Neural cell (in vitro differentiated cells): ENCODE measurements around the gene KCNH2. TPM values are rescaled to one million over a fixed set of nuclear protein-coding genes. Genes with fewer than 3 reads are reported as not detected.

ENCODE experiments used
- H2AFZ ChIP-seq: fragments of 200-600, 300-800 bp; sonication (generic), shearing (Covaris generic); 2 replicates; pipeline ENCODE4 v1.6.0; 2014; ENCODE audit warnings: low read depth, mild to moderate bottlenecking, antibody characterized with exemption, low read length, moderate library complexity
- H3F3A ChIP-seq: fragments of 200-600 bp; shearing (Covaris generic); 2 replicates; pipeline ENCODE4 v1.6.1; 2016; ENCODE audit warnings: mild to moderate bottlenecking, moderate library complexity, mixed read lengths, antibody characterized with exemption, low read length; ENCODE audit not compliant: insufficient read depth, poor library complexity, severe bottlenecking
- H3K27ac ChIP-seq: fragments of 200-600, 300-800 bp; sonication (generic), shearing (Covaris generic); 2 replicates; pipeline ENCODE4 v1.5.1; 2014; ENCODE audit warnings: mild to moderate bottlenecking, low read length, moderate library complexity
- H3K27me3 ChIP-seq: fragments of 300-800, 200-600 bp; sonication (generic), shearing (Covaris generic); 2 replicates; pipeline ENCODE4 v1.6.0; 2014; ENCODE audit warnings: mild to moderate bottlenecking, low read depth, low read length, moderate library complexity; ENCODE audit not compliant: insufficient read depth
- H3K36me3 ChIP-seq: fragments of 300-800, 200-600 bp; sonication (generic), shearing (Covaris generic); 2 replicates; pipeline ENCODE4 v1.5.1; 2014; ENCODE audit warnings: mild to moderate bottlenecking, antibody characterized with exemption, low read length, moderate library complexity; ENCODE audit not compliant: insufficient read depth
- H3K4me2 ChIP-seq: fragments of 300-800, 200-600 bp; sonication (generic), shearing (Covaris generic); 2 replicates; pipeline ENCODE4 v1.6.0; 2014; ENCODE audit warnings: mild to moderate bottlenecking, low read length
- H3K4me3 ChIP-seq: fragments of 300-800, 200-600 bp; sonication (generic), shearing (Covaris generic); 2 replicates; pipeline ENCODE4 v1.5.1; 2014; ENCODE audit warnings: mild to moderate bottlenecking, low read length, moderate library complexity
- H3K79me2 ChIP-seq: fragments of 200-600 bp; shearing (Covaris generic); replicated peaks from 2 replicates; pipeline ENCODE4 v1.6.0; 2014; ENCODE audit warnings: mild to moderate bottlenecking, low read length, moderate library complexity; ENCODE audit not compliant: insufficient read depth
- H3K9ac ChIP-seq: fragments of 300-800, 200-600 bp; sonication (generic), shearing (Covaris generic); 2 replicates; pipeline ENCODE4 v1.6.1; 2016; ENCODE audit warnings: mild to moderate bottlenecking, low read length, mixed read lengths
- H3K9me2 ChIP-seq: fragments of 200-600 bp; shearing (Covaris generic); 2 replicates; pipeline ENCODE4 v1.6.1; 2016; ENCODE audit warnings: mild to moderate bottlenecking, low read length, mixed read lengths; ENCODE audit not compliant: insufficient read depth
- H3K9me3 ChIP-seq: fragments of 200-600, 300-800 bp; sonication (generic), shearing (Covaris generic); 2 replicates; pipeline ENCODE4 v1.6.1; 2016; ENCODE audit warnings: mild to moderate bottlenecking, mixed run types, low read length, moderate library complexity, mixed read lengths
- H4K20me1 ChIP-seq: fragments of 200-600 bp; shearing (Covaris generic); 2 replicates; pipeline ENCODE4 v1.6.1; 2016; ENCODE audit warnings: mild to moderate bottlenecking, mixed run types; ENCODE audit not compliant: insufficient read depth
- EP300 ChIP-seq: fragments of 450-650 bp; conservative IDR thresholded peaks from 2 replicates; pipeline ENCODE4 v1.6.1; 2014; ENCODE audit warnings: antibody characterized with exemption, mild to moderate bottlenecking, moderate library complexity; ENCODE audit not compliant: poor library complexity, severe bottlenecking
- EZH2 ChIP-seq: fragments of 200-600, 300-800 bp; shearing (Covaris generic), sonication (generic); IDR thresholded peaks from 2 replicates; pipeline ENCODE4 v1.6.1; 2014; ENCODE audit warnings: antibody characterized with exemption, low read length, borderline replicate concordance, mild to moderate bottlenecking; ENCODE audit not compliant: insufficient read depth, poor library complexity, severe bottlenecking
- MXI1 ChIP-seq: fragments of 450-650 bp; conservative IDR thresholded peaks from 2 replicates; pipeline ENCODE4 v1.6.1; 2014; ENCODE audit warnings: antibody characterized with exemption, mild to moderate bottlenecking; ENCODE audit not compliant: poor library complexity, severe bottlenecking
- POLR2AphosphoS5 ChIP-seq: IDR thresholded peaks from 2 replicates; pipeline ENCODE4 v1.6.1; 2012
- RAD21 ChIP-seq: fragments of 450-650 bp; conservative IDR thresholded peaks from 2 replicates; pipeline ENCODE4 v1.6.1; 2014; ENCODE audit warnings: antibody characterized with exemption, mild to moderate bottlenecking, moderate library complexity
- REST ChIP-seq: IDR thresholded peaks from 2 replicates; pipeline ENCODE4 v1.6.1; 2012; ENCODE audit warnings: borderline replicate concordance
- SMC3 ChIP-seq: fragments of 450-650 bp; conservative IDR thresholded peaks from 2 replicates; pipeline ENCODE4 v1.6.1; 2014; ENCODE audit warnings: antibody characterized with exemption, mild to moderate bottlenecking, moderate library complexity; ENCODE audit not compliant: poor library complexity
- TAF1 ChIP-seq: IDR thresholded peaks from 2 replicates; pipeline ENCODE4 v1.6.1; 2012; ENCODE audit warnings: low read depth
- polyA plus RNA-seq: library from polyadenylated mRNA; depleted of rRNA; stranded (reverse); fragments of >200 nt; gene quantifications from 2 replicates; pipeline ENCODE4 v1.2.3, GENCODE V29; 2014
- TF ChIP-seq, protein P1 (sequence below): fragments of 450-650 bp; IDR thresholded peaks from 2 replicates; pipeline ENCODE4 v1.5.1; 2014; ENCODE audit warnings: antibody characterized with exemption, mild to moderate bottlenecking, moderate library complexity; ENCODE audit not compliant: poor library complexity, severe bottlenecking

KCNH2 gene
- polyA plus RNA-seq, 1 donor from 2014 or later, result 24.4 TPM

GRCh38 chr7:150969475-150969874 is 8.6 kb downstream of the KCNH2 start:
- Histone ChIP-seq H4K20me1 (no peaks in the 10 kb centered on the region), H3F3A (no peaks in the 10 kb centered on the region), H2AFZ (no peak overlapping the region), H3K36me3 (no peaks in the 10 kb centered on the region), H3K4me2 (no peak overlapping the region), H3K9me3 (no peaks in the 10 kb centered on the region), H3K79me2 (peaks cover 33% of the 10 kb centered on the region), H3K27me3 (no peaks in the 10 kb centered on the region), H3K9ac (no peak overlapping the region), H3K4me3 (no peak overlapping the region), H3K27ac (no peak overlapping the region), H3K9me2 (no peaks in the 10 kb centered on the region)
- TF ChIP-seq EP300 (no peak), RAD21 (no peak), MXI1 (no peak), REST (no peak), POLR2AphosphoS5 (no peak), SMC3 (no peak), EZH2 (no peak), TAF1 (no peak)
- TF ChIP-seq, protein P1, sequence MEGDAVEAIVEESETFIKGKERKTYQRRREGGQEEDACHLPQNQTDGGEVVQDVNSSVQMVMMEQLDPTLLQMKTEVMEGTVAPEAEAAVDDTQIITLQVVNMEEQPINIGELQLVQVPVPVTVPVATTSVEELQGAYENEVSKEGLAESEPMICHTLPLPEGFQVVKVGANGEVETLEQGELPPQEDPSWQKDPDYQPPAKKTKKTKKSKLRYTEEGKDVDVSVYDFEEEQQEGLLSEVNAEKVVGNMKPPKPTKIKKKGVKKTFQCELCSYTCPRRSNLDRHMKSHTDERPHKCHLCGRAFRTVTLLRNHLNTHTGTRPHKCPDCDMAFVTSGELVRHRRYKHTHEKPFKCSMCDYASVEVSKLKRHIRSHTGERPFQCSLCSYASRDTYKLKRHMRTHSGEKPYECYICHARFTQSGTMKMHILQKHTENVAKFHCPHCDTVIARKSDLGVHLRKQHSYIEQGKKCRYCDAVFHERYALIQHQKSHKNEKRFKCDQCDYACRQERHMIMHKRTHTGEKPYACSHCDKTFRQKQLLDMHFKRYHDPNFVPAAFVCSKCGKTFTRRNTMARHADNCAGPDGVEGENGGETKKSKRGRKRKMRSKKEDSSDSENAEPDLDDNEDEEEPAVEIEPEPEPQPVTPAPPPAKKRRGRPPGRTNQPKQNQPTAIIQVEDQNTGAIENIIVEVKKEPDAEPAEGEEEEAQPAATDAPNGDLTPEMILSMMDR, result no peak

DNA sequence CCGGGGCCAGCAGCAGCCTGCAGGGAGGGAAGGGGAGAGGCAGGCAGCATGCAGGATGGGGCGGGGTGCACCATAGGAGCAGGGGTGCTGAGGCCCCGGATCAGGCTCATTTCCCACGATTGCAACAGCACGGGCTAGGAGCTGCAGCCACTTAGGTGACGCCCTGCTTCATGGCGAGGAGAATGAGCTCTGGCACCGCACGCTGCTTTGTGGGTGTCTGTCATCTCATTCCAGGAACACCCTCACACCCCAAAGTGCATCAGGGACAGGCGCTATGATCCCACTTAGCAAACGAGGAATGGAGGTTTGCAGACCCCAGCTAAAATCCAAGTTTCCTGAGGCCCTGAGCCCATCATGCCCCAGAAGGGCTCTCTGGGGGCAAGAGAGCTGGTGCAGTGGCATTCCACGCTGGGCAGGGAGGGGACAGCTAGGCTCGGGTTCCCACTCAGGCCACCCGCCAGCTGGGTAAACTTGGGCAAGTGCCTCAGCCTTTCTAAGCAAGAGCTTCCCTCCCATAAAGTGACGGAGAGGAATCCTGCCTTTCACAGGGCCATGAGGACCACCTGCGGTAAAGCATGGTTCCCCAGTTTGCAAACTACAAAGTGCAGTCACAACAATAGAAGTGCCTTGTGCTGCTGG is 9.3 kb downstream of the KCNH2 start:
- Histone ChIP-seq H3K9ac (no peak overlapping the region), H3K27ac (no peak overlapping the region), H3K36me3 (no peaks in the 10 kb centered on the region), H3K4me3 (no peak overlapping the region), H3F3A (no peaks in the 10 kb centered on the region), H3K9me3 (no peaks in the 10 kb centered on the region), H2AFZ (no peak overlapping the region), H3K9me2 (no peaks in the 10 kb centered on the region), H3K27me3 (no peaks in the 10 kb centered on the region), H3K79me2 (peaks cover 32% of the 10 kb centered on the region), H3K4me2 (no peak overlapping the region), H4K20me1 (no peaks in the 10 kb centered on the region)
- TF ChIP-seq, protein P1, result no peak
- TF ChIP-seq REST (no peak), POLR2AphosphoS5 (no peak)
